HG02973 (cell line): ENCODE data around the gene SDHA.
"Not testable (repeated sequence)": the region's sequence is repeated elsewhere in the genome, so short reads cannot be mapped to it uniquely, and the experiment has no call there.

ENCODE experiments used
- ATAC-seq: cut with Tn5 transposase; IDR thresholded peaks from one replicate; pipeline ENCODE4 v1.9.1; 2021; ENCODE audit warnings: moderate library complexity; ENCODE audit not compliant: unreplicated experiment

Gene SDHA

GRCh38 chr5:296954-297353 lies 78.8 kb downstream of the SDHA start:
- not testable (repeated sequence) for ATAC-seq

- ATAC-seq, result not testable (repeated sequence)
Measured at GRCh38 chr5:297448-297847, 79.3 kb downstream of the SDHA start.

GRCh38 chr5:297991-298736 lies 80.0 kb downstream of the SDHA start:
- not testable (repeated sequence) for ATAC-seq

GRCh38 chr5:298737-299125 lies 80.6 kb downstream of the SDHA start:
- no peak for ATAC-seq

GRCh38 chr5:299921-300320 lies 81.8 kb downstream of the SDHA start:
- ATAC-seq, result not testable (repeated sequence)

GRCh38 chr5:300691-301435 lies 82.7 kb downstream of the SDHA start:
- ATAC-seq, result not testable (repeated sequence)

- ATAC-seq, result not testable (repeated sequence)
Measured at GRCh38 chr5:302416-302815, 84.3 kb downstream of the SDHA start.

- no peak for ATAC-seq
Measured at GRCh38 chr5:302966-303365, 84.8 kb downstream of the SDHA start.

GRCh38 chr5:303741-304140 lies 85.6 kb downstream of the SDHA start:
- not testable (repeated sequence) for ATAC-seq

- no peak for ATAC-seq
Measured at GRCh38 chr5:305050-305449, 86.9 kb downstream of the SDHA start.

- ATAC-seq, result no peak
Measured at GRCh38 chr5:305459-305858, 87.3 kb downstream of the SDHA start.

GRCh38 chr5:306011-306805 lies 88.1 kb downstream of the SDHA start:
- no peak for ATAC-seq
